ENCODE measurements around the gene SLC5A8.

SLC5A8 gene

GRCh38 chr12:101209319-101210302, at the start of gene SLC5A8:
Gene SLC5A8 (minus strand): TSS chr12:101210238. CDS start chr12:101209848, 390 bp downstream.
- Histone ChIP-seq H3K4me1 (ENCODE audit: control insufficient read depth in 2 of 2, insufficient read depth in 2 of 2, low read length in 2 of 2) (no peaks in the 10 kb centered on the region), H3K27me3 (ENCODE audit: control insufficient read depth in 2 of 2, insufficient read depth in 2 of 2, low read length in 2 of 2) (peaks cover 5 to 17% of the 10 kb centered on the region in 2 donors), H3K9me3 (ENCODE audit: control insufficient read depth in 2 of 2, low read length in 2 of 2) (no peaks in the 10 kb centered on the region), H3K9ac (ENCODE audit: low read depth in 1 of 2, low read length in 2 of 2) (no peak within 1 kb of the TSS), H3K36me3 (ENCODE audit: control insufficient read depth in 2 of 2, insufficient read depth in 2 of 2, low read length in 2 of 2) (no peaks in the 10 kb centered on the region), H3K27ac (ENCODE audit: low read depth in 2 of 2, low read length in 2 of 2) (no peak within 1 kb of the TSS), H3K4me3 (ENCODE audit: low read length in 2 of 2) (no peak within 1 kb of the TSS)

- Histone ChIP-seq H3K27me3 (ENCODE audit: control insufficient read depth in 2 of 2, insufficient read depth in 2 of 2, low read length in 2 of 2) (peaks cover 0 to 5% of the 10 kb centered on the region in 2 donors), H3K4me1 (ENCODE audit: control insufficient read depth in 2 of 2, insufficient read depth in 2 of 2, low read length in 2 of 2) (no peaks in the 10 kb centered on the region), H3K27ac (ENCODE audit: low read depth in 2 of 2, low read length in 2 of 2) (no peak overlapping the region), H3K9ac (ENCODE audit: low read depth in 1 of 2, low read length in 2 of 2) (no peak overlapping the region), H3K4me3 (ENCODE audit: low read length in 2 of 2) (no peak overlapping the region), H3K9me3 (ENCODE audit: control insufficient read depth in 2 of 2, low read length in 2 of 2) (no peaks in the 10 kb centered on the region), H3K36me3 (ENCODE audit: control insufficient read depth in 2 of 2, insufficient read depth in 2 of 2, low read length in 2 of 2) (no peaks in the 10 kb centered on the region)
Measured at GRCh38 chr12:101257357-101257756, 47.3 kb upstream of the SLC5A8 start.

GRCh38 chr12:101256266-101256665, 46.2 kb upstream of the SLC5A8 start:
- no peaks in the 10 kb centered on the region for H3K4me1 ChIP-seq (ENCODE audit: control insufficient read depth in 2 of 2, insufficient read depth in 2 of 2, low read length in 2 of 2)

GRCh38 chr12:101243616-101244015, 33.6 kb upstream of the SLC5A8 start:
- Histone ChIP-seq H3K9ac (ENCODE audit: low read depth in 1 of 2, low read length in 2 of 2) (no peak overlapping the region), H3K27ac (ENCODE audit: low read depth in 2 of 2, low read length in 2 of 2) (no peak overlapping the region), H3K27me3 (ENCODE audit: control insufficient read depth in 2 of 2, insufficient read depth in 2 of 2, low read length in 2 of 2) (no peaks in the 10 kb centered on the region), H3K4me3 (ENCODE audit: low read length in 2 of 2) (no peak overlapping the region), H3K9me3 (ENCODE audit: control insufficient read depth in 2 of 2, low read length in 2 of 2) (no peaks in the 10 kb centered on the region), H3K4me1 (ENCODE audit: control insufficient read depth in 2 of 2, insufficient read depth in 2 of 2, low read length in 2 of 2) (no peaks in the 10 kb centered on the region), H3K36me3 (ENCODE audit: control insufficient read depth in 2 of 2, insufficient read depth in 2 of 2, low read length in 2 of 2) (no peaks in the 10 kb centered on the region)

More at GRCh38 chr12:101256266-101256665, 46.2 kb upstream of the SLC5A8 start:
- no peaks in the 10 kb centered on the region for H3K36me3 ChIP-seq (ENCODE audit: control insufficient read depth in 2 of 2, insufficient read depth in 2 of 2, low read length in 2 of 2)
- H3K9ac ChIP-seq (ENCODE audit: low read depth in 1 of 2, low read length in 2 of 2), result no peak overlapping the region
- H3K4me3 ChIP-seq (ENCODE audit: low read length in 2 of 2), result no peak overlapping the region
- peaks cover 0 to 5% of the 10 kb centered on the region in 2 donors for H3K27me3 ChIP-seq (ENCODE audit: control insufficient read depth in 2 of 2, insufficient read depth in 2 of 2, low read length in 2 of 2)
- no peak overlapping the region for H3K27ac ChIP-seq (ENCODE audit: low read depth in 2 of 2, low read length in 2 of 2)
- no peaks in the 10 kb centered on the region for H3K9me3 ChIP-seq (ENCODE audit: control insufficient read depth in 2 of 2, low read length in 2 of 2)

GRCh38 chr12:101243074-101243473, 33.0 kb upstream of the SLC5A8 start:
- H3K27ac ChIP-seq (ENCODE audit: low read depth in 2 of 2, low read length in 2 of 2), result no peak overlapping the region
- H3K4me3 ChIP-seq (ENCODE audit: low read length in 2 of 2), result no peak overlapping the region
- no peaks in the 10 kb centered on the region for H3K36me3 ChIP-seq (ENCODE audit: control insufficient read depth in 2 of 2, insufficient read depth in 2 of 2, low read length in 2 of 2)
- H3K4me1 ChIP-seq (ENCODE audit: control insufficient read depth in 2 of 2, insufficient read depth in 2 of 2, low read length in 2 of 2), result no peaks in the 10 kb centered on the region
- H3K9me3 ChIP-seq (ENCODE audit: control insufficient read depth in 2 of 2, low read length in 2 of 2), result no peaks in the 10 kb centered on the region
- H3K9ac ChIP-seq (ENCODE audit: low read depth in 1 of 2, low read length in 2 of 2), result no peak overlapping the region
- no peaks in the 10 kb centered on the region for H3K27me3 ChIP-seq (ENCODE audit: control insufficient read depth in 2 of 2, insufficient read depth in 2 of 2, low read length in 2 of 2)

- Histone ChIP-seq H3K27ac (ENCODE audit: low read depth in 2 of 2, low read length in 2 of 2) (no peak overlapping the region), H3K4me3 (ENCODE audit: low read length in 2 of 2) (no peak overlapping the region), H3K9me3 (ENCODE audit: control insufficient read depth in 2 of 2, low read length in 2 of 2) (no peaks in the 10 kb centered on the region), H3K27me3 (ENCODE audit: control insufficient read depth in 2 of 2, insufficient read depth in 2 of 2, low read length in 2 of 2) (no peaks in the 10 kb centered on the region), H3K9ac (ENCODE audit: low read depth in 1 of 2, low read length in 2 of 2) (no peak overlapping the region), H3K4me1 (ENCODE audit: control insufficient read depth in 2 of 2, insufficient read depth in 2 of 2, low read length in 2 of 2) (no peaks in the 10 kb centered on the region), H3K36me3 (ENCODE audit: control insufficient read depth in 2 of 2, insufficient read depth in 2 of 2, low read length in 2 of 2) (no peaks in the 10 kb centered on the region)
Measured at GRCh38 chr12:101238800-101239329, 28.8 kb upstream of the SLC5A8 start.

- no peak overlapping the region for H3K27ac ChIP-seq (ENCODE audit: low read depth in 2 of 2, low read length in 2 of 2)
- no peaks in the 10 kb centered on the region for H3K27me3 ChIP-seq (ENCODE audit: control insufficient read depth in 2 of 2, insufficient read depth in 2 of 2, low read length in 2 of 2)
- H3K9me3 ChIP-seq (ENCODE audit: control insufficient read depth in 2 of 2, low read length in 2 of 2), result no peaks in the 10 kb centered on the region
- H3K4me3 ChIP-seq (ENCODE audit: low read length in 2 of 2), result no peak overlapping the region
- no peak overlapping the region for H3K9ac ChIP-seq (ENCODE audit: low read depth in 1 of 2, low read length in 2 of 2)
- no peaks in the 10 kb centered on the region for H3K4me1 ChIP-seq (ENCODE audit: control insufficient read depth in 2 of 2, insufficient read depth in 2 of 2, low read length in 2 of 2)
- no peaks in the 10 kb centered on the region for H3K36me3 ChIP-seq (ENCODE audit: control insufficient read depth in 2 of 2, insufficient read depth in 2 of 2, low read length in 2 of 2)
Measured at GRCh38 chr12:101238306-101238705, 28.3 kb upstream of the SLC5A8 start.

GRCh38 chr12:101235686-101236085, 25.6 kb upstream of the SLC5A8 start:
- H3K27me3 ChIP-seq (ENCODE audit: control insufficient read depth in 2 of 2, insufficient read depth in 2 of 2, low read length in 2 of 2), result no peaks in the 10 kb centered on the region
- H3K27ac ChIP-seq (ENCODE audit: low read depth in 2 of 2, low read length in 2 of 2), result no peak overlapping the region
- H3K4me3 ChIP-seq (ENCODE audit: low read length in 2 of 2), result no peak overlapping the region
- no peaks in the 10 kb centered on the region for H3K36me3 ChIP-seq (ENCODE audit: control insufficient read depth in 2 of 2, insufficient read depth in 2 of 2, low read length in 2 of 2)
- H3K9me3 ChIP-seq (ENCODE audit: control insufficient read depth in 2 of 2, low read length in 2 of 2), result no peaks in the 10 kb centered on the region
- H3K9ac ChIP-seq (ENCODE audit: low read depth in 1 of 2, low read length in 2 of 2), result no peak overlapping the region
- H3K4me1 ChIP-seq (ENCODE audit: control insufficient read depth in 2 of 2, insufficient read depth in 2 of 2, low read length in 2 of 2), result no peaks in the 10 kb centered on the region

- no peaks in the 10 kb centered on the region for H3K36me3 ChIP-seq (ENCODE audit: control insufficient read depth in 2 of 2, insufficient read depth in 2 of 2, low read length in 2 of 2)
- H3K27me3 ChIP-seq (ENCODE audit: control insufficient read depth in 2 of 2, insufficient read depth in 2 of 2, low read length in 2 of 2), result no peaks in the 10 kb centered on the region
- no peak overlapping the region for H3K9ac ChIP-seq (ENCODE audit: low read depth in 1 of 2, low read length in 2 of 2)
- no peaks in the 10 kb centered on the region for H3K4me1 ChIP-seq (ENCODE audit: control insufficient read depth in 2 of 2, insufficient read depth in 2 of 2, low read length in 2 of 2)
- H3K4me3 ChIP-seq (ENCODE audit: low read length in 2 of 2), result no peak overlapping the region
- H3K9me3 ChIP-seq (ENCODE audit: control insufficient read depth in 2 of 2, low read length in 2 of 2), result no peaks in the 10 kb centered on the region
- H3K27ac ChIP-seq (ENCODE audit: low read depth in 2 of 2, low read length in 2 of 2), result no peak overlapping the region
Measured at GRCh38 chr12:101231636-101232035, 21.6 kb upstream of the SLC5A8 start.

- Histone ChIP-seq H3K27me3 (ENCODE audit: control insufficient read depth in 2 of 2, insufficient read depth in 2 of 2, low read length in 2 of 2) (no peaks in the 10 kb centered on the region), H3K4me3 (ENCODE audit: low read length in 2 of 2) (no peak overlapping the region), H3K27ac (ENCODE audit: low read depth in 2 of 2, low read length in 2 of 2) (no peak overlapping the region), H3K9ac (ENCODE audit: low read depth in 1 of 2, low read length in 2 of 2) (no peak overlapping the region), H3K4me1 (ENCODE audit: control insufficient read depth in 2 of 2, insufficient read depth in 2 of 2, low read length in 2 of 2) (no peaks in the 10 kb centered on the region), H3K9me3 (ENCODE audit: control insufficient read depth in 2 of 2, low read length in 2 of 2) (no peaks in the 10 kb centered on the region), H3K36me3 (ENCODE audit: control insufficient read depth in 2 of 2, insufficient read depth in 2 of 2, low read length in 2 of 2) (no peaks in the 10 kb centered on the region)
Measured at GRCh38 chr12:101230547-101230946, 20.5 kb upstream of the SLC5A8 start.
